Fibroblast of skin of left quadriceps (primary cell): ENCODE data around the gene HIC1.

Experiments used
- DNase-seq, 2 experiments: peaks; one replicate each; pipeline ENCODE4 v3.0.0-alpha.2; 2013; ENCODE audit warnings: low read depth in 2 of 2

The HIC1 gene

GRCh38 chr17:2076087-2076984 lies 21.4 kb downstream of the HIC1 start:
- no peak for DNase-seq

- no peak for DNase-seq
These were observed 22.1 kb downstream of the HIC1 start for GRCh38 chr17:2077040-2077439.

GRCh38 chr17:2081564-2081963 lies 26.7 kb downstream of the HIC1 start:
- DNase-seq = no peak

GRCh38 chr17:2082003-2082781 lies 27.3 kb downstream of the HIC1 start:
- no peak for DNase-seq

GRCh38 chr17:2083613-2084035 lies 28.7 kb downstream of the HIC1 start:
- DNase-seq = no peak

GRCh38 chr17:2084036-2084765 lies 29.3 kb downstream of the HIC1 start:
- DNase-seq = no peak

- DNase-seq = peak; percentile 87 to 88
These were observed 30.1 kb downstream of the HIC1 start for GRCh38 chr17:2084766-2085647.

GRCh38 chr17:2085648-2085949 lies 30.7 kb downstream of the HIC1 start:
- DNase-seq = no peak

GRCh38 chr17:2086306-2086705 lies 31.4 kb downstream of the HIC1 start:
- DNase-seq = no peak

GRCh38 chr17:2087597-2088211 lies 32.8 kb downstream of the HIC1 start:
- no peak for DNase-seq

GRCh38 chr17:2089021-2089422 lies 34.1 kb downstream of the HIC1 start:
- no peak for DNase-seq

GRCh38 chr17:2090210-2090641 lies 35.3 kb downstream of the HIC1 start:
- no peak for DNase-seq

- peak; percentile 95 for DNase-seq
These were observed 36.1 kb downstream of the HIC1 start for GRCh38 chr17:2090804-2091534.

- DNase-seq = no peak
These were observed 37.4 kb downstream of the HIC1 start for GRCh38 chr17:2092253-2092652.

- DNase-seq = no peak
These were observed 38.4 kb downstream of the HIC1 start for GRCh38 chr17:2093349-2093748.

- peak in 1 of 2 experiments; percentile 51 for DNase-seq
These were observed 40.1 kb downstream of the HIC1 start for GRCh38 chr17:2094891-2095535.

- no peak for DNase-seq
These were observed 40.6 kb downstream of the HIC1 start for GRCh38 chr17:2095536-2095910.

GRCh38 chr17:2101448-2102257 lies 46.8 kb downstream of the HIC1 start:
- no peak for DNase-seq
